ENCODE measurements around the gene IL1R2. TPM values are rescaled to one million over a fixed set of nuclear protein-coding genes. Genes with fewer than 3 reads are reported as not detected.

Gene IL1R2, protein sequence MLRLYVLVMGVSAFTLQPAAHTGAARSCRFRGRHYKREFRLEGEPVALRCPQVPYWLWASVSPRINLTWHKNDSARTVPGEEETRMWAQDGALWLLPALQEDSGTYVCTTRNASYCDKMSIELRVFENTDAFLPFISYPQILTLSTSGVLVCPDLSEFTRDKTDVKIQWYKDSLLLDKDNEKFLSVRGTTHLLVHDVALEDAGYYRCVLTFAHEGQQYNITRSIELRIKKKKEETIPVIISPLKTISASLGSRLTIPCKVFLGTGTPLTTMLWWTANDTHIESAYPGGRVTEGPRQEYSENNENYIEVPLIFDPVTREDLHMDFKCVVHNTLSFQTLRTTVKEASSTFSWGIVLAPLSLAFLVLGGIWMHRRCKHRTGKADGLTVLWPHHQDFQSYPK
- total RNA-seq (2014; rRNA removed; shearing (Covaris generic)) = 0.16 TPM in 1 of 2 replicates, not detected in the other

GRCh38 chr2:101991721-101992145 lies at the start of gene IL1R2:
IL1R2 (plus strand) TSS chr2:101991960; CDS start chr2:102008576, 16,616 bp downstream.
- Histone ChIP-seq H3K4me3 (no peak within 1 kb of the TSS), H3K4me1 (replicated peaks) (no peaks in the 10 kb centered on the region), H3K27ac (no peak within 1 kb of the TSS), H3K36me3 (no peaks in the 10 kb centered on the region), H3K9me3 (replicated peaks) (no peaks in the 10 kb centered on the region), H3K27me3 (replicated peaks) (0 out of 2 replicates have a peak, but pooled peaks cover 5% of the 10 kb centered on the region)
- no peak for DNase-seq (ENCODE audit: low read depth in 1 of 2, low spot score in 2 of 2)

- H3K4me1 ChIP-seq (replicated peaks) = no peaks in the 10 kb centered on the region
- no peaks in the 10 kb centered on the region for H3K27me3 ChIP-seq (replicated peaks)
- H3K9me3 ChIP-seq (replicated peaks) = no peaks in the 10 kb centered on the region
- no peak overlapping the region for H3K4me3 ChIP-seq
- no peak overlapping the region for H3K27ac ChIP-seq
- DNase-seq (ENCODE audit: low read depth in 1 of 2, low spot score in 2 of 2) = no peak
- no peaks in the 10 kb centered on the region for H3K36me3 ChIP-seq
These were observed 48.9 kb upstream of the IL1R2 start for GRCh38 chr2:101942851-101943250.

- Histone ChIP-seq H3K27ac (no peak overlapping the region), H3K36me3 (no peaks in the 10 kb centered on the region), H3K27me3 (replicated peaks) (no peaks in the 10 kb centered on the region), H3K9me3 (replicated peaks) (no peaks in the 10 kb centered on the region), H3K4me1 (replicated peaks) (no peaks in the 10 kb centered on the region; the same call in 1 of the 2 replicates), H3K4me3 (no peak overlapping the region)
- DNase-seq (ENCODE audit: low read depth in 1 of 2, low spot score in 2 of 2) = no peak
These were observed 45.3 kb upstream of the IL1R2 start for GRCh38 chr2:101946372-101947039.

DNA sequence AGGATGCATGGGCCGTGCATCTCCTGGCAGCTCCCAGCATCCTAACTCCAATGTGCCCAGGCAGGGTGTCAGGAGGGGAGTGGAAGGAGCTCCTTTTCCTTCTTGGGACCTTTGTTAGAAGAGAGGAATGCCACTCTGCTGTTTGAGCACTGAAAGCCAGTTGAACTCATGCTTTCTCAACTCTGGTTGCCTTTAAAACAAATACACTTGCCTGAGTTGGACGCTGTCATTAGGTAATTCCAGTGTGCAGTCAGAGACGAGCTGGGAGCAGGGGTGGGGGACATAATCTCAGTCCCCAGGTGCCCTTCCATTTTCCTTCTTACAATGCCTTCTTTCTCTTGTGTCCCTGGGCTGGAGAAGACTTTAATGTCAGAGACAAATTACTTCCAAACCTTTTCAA lies 44.4 kb upstream of the IL1R2 start:
- Histone ChIP-seq H3K4me1 (replicated peaks) (no peaks in the 10 kb centered on the region; the same call in 1 of the 2 replicates), H3K36me3 (no peaks in the 10 kb centered on the region), H3K27me3 (replicated peaks) (no peaks in the 10 kb centered on the region)

DNA sequence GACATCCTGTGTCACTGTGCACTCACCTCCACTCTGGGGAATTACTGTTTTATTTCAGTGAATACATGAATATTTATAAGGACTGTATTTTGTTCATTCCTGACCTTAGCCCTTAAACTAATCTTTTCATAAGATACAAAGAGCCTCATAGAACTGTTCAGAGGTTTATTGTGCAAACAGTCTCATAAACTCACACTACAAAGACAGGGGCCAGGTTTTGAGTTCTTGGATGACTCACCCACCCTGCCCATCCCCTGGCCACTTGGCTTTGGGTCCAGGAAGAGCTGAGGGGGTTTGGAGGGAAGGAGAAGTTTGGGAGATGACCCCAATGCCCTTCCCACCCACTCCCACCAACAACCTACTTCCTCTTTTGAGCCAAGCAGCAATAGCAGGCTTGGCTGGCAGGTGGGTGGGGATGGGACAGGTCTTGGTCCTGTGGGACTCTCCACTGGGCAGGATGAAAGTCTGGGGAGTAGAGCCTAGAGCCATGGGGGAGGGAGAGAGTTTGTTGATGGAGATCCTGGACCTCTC lies 43.1 kb upstream of the IL1R2 start:
- DNase-seq (ENCODE audit: low read depth in 1 of 2, low spot score in 2 of 2) = no peak
- Histone ChIP-seq H3K27me3 (replicated peaks) (no peaks in the 10 kb centered on the region), H3K27ac (no peak overlapping the region), H3K4me3 (no peak overlapping the region), H3K36me3 (no peaks in the 10 kb centered on the region), H3K4me1 (replicated peaks) (no peaks in the 10 kb centered on the region; the same call in 1 of the 2 replicates), H3K9me3 (replicated peaks) (no peaks in the 10 kb centered on the region)

More for the DNA sequence above, 44.4 kb upstream of the IL1R2 start:
- no peaks in the 10 kb centered on the region for H3K9me3 ChIP-seq (replicated peaks)
- H3K27ac ChIP-seq = no peak overlapping the region
- no peak overlapping the region for H3K4me3 ChIP-seq
- no peak for DNase-seq (ENCODE audit: low read depth in 1 of 2, low spot score in 2 of 2)

GRCh38 chr2:101949304-101949703 lies 42.5 kb upstream of the IL1R2 start:
- Histone ChIP-seq H3K27me3 (replicated peaks) (no peaks in the 10 kb centered on the region), H3K4me1 (replicated peaks) (no peaks in the 10 kb centered on the region; the same call in 1 of the 2 replicates), H3K9me3 (replicated peaks) (no peaks in the 10 kb centered on the region), H3K27ac (no peak overlapping the region), H3K4me3 (no peak overlapping the region), H3K36me3 (no peaks in the 10 kb centered on the region)
- DNase-seq (ENCODE audit: low read depth in 1 of 2, low spot score in 2 of 2) = no peak

DNA sequence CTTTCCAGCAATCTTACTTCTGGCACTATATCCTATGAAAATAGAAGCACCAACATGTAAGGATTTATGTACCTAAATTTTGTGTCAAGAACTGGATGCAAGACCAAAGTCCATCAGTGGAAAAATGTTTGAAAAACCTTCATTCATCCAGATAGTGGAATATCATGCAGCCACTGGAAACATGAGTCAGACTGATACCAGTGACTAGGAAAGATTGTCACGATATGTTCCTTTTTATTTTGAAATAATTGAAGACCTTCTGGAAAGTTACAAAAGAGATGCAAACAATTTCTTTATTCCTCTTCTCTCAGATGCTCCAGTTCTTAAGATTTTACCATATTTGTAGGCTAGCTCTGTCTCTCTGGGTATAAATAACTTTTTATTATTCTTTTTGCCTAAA lies 40.5 kb upstream of the IL1R2 start:
- H3K27ac ChIP-seq = no peak overlapping the region
- H3K4me1 ChIP-seq (replicated peaks) = no peaks in the 10 kb centered on the region; the same call in 1 of the 2 replicates
- no peak overlapping the region for H3K4me3 ChIP-seq
- no peaks in the 10 kb centered on the region for H3K27me3 ChIP-seq (replicated peaks)
- no peak for DNase-seq (ENCODE audit: low read depth in 1 of 2, low spot score in 2 of 2)
- no peaks in the 10 kb centered on the region for H3K9me3 ChIP-seq (replicated peaks)
- no peaks in the 10 kb centered on the region for H3K36me3 ChIP-seq

DNA sequence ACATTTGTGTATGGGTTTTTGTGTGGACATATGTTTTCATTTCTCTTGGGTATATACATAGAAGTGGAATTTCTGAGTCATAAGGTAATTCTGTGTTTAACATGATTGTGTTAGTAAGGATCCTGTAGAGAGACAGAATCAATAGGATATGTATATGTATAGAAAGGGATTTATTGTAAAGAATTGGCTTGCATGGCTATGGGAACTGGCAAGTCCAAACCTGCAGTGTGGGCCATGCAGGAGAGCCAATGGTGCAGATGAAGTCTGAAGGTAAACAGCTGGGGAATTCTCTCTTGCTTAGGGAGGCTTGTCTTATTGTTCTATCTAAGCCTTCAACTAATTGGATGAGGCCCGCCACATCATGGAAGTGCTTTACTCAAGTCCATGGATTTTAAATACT lies 39.2 kb upstream of the IL1R2 start:
- no peaks in the 10 kb centered on the region for H3K9me3 ChIP-seq (replicated peaks)
- H3K36me3 ChIP-seq = no peaks in the 10 kb centered on the region
- H3K4me3 ChIP-seq = no peak overlapping the region
- H3K27ac ChIP-seq = no peak overlapping the region
- H3K27me3 ChIP-seq (replicated peaks) = no peaks in the 10 kb centered on the region
- H3K4me1 ChIP-seq (replicated peaks) = peaks cover 1% of the 10 kb centered on the region
- DNase-seq (ENCODE audit: low read depth in 1 of 2, low spot score in 2 of 2) = no peak

DNA sequence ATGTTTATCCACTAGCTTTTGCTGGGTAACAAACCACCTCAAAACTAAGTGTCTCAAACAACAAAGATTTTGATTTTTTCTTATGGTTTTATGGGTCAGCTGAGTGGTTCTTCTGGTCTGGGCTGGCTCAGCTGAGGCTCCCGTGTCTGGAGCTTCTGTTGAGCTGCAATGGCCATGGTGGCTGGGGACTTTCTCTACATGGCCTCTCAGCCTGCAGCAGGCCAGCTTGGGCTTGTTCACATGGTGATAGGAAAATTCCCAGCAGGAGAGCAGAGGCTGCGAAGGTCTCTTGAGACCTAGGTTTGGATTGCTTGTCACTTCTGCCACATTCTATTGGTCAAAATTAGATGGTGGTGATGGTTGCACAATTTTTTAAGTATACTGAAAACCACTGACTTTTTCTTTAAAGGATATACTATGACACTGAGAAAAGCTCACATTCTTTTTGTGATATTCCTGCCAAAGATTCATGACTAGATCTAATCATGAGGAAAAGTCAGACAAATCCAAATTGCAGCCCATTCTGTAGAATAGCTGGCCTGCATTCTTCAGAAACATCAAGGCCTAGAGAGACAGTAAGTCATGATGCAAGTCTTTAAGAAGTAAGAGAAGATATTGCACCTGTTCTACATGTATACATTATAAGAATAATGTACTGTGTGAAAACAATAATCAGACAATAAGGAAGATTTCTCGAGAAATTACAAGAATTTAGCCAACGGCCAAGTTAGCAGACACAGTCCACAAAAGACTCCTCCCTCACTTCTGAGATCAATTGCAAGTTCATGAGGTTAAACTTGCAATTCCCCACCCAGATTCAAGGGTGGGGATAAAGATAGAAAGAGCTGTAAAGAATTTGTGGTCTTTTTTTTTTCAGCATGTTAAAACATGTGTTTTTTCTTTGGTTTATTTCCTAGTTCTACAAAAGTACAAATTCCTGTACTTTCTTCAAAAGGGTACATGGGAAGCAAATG lies 35.0 kb upstream of the IL1R2 start:
- Histone ChIP-seq H3K4me1 (replicated peaks) (peaks cover 15% of the 10 kb centered on the region), H3K9me3 (replicated peaks) (no peaks in the 10 kb centered on the region), H3K36me3 (no peaks in the 10 kb centered on the region), H3K4me3 (no peak overlapping the region), H3K27me3 (replicated peaks) (no peaks in the 10 kb centered on the region), H3K27ac (no peak overlapping the region)
- no peak for DNase-seq (ENCODE audit: low read depth in 1 of 2, low spot score in 2 of 2)

- Histone ChIP-seq H3K9me3 (replicated peaks) (no peaks in the 10 kb centered on the region), H3K4me1 (replicated peaks) (peaks cover 15% of the 10 kb centered on the region), H3K27ac (peak overlapping the region; percentile 59), H3K27me3 (replicated peaks) (no peaks in the 10 kb centered on the region), H3K36me3 (no peaks in the 10 kb centered on the region), H3K4me3 (no peak overlapping the region)
- DNase-seq (ENCODE audit: low read depth in 1 of 2, low spot score in 2 of 2) = peak in 1 of 2 experiments; percentile 45
These were observed 33.7 kb upstream of the IL1R2 start for GRCh38 chr2:101958061-101958460.

DNA sequence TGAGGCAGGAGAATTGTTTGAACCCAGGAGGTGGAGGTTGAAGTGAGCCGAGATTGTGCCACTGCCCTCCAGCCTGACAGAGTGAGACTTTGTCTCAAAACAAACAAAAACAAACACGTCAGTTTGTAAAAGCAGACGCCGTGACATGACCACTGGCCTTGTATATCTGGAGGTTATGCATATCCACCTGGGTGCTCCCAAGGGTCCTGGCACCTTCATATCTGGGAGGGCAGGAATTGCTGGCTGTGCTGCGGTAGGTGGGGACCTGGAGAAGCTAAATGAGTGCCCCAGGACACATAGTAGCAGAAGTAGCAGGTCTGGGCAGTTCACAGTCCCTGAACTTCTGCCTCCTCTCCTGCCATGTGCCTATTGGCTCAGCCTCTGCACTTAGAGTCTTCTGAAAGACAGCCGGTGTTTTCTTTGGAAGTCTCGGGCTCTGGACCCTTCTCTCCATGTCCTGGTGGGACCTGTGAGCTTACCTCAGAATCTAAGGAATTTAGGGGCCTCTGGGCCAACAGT lies 30.9 kb upstream of the IL1R2 start:
- H3K36me3 ChIP-seq = no peaks in the 10 kb centered on the region
- H3K27ac ChIP-seq = no peak overlapping the region
- no peak for DNase-seq (ENCODE audit: low read depth in 1 of 2, low spot score in 2 of 2)
- no peaks in the 10 kb centered on the region for H3K27me3 ChIP-seq (replicated peaks)
- no peak overlapping the region for H3K4me3 ChIP-seq
- peaks cover 15% of the 10 kb centered on the region for H3K4me1 ChIP-seq (replicated peaks)
- H3K9me3 ChIP-seq (replicated peaks) = no peaks in the 10 kb centered on the region

- no peaks in the 10 kb centered on the region for H3K9me3 ChIP-seq (replicated peaks)
- H3K4me3 ChIP-seq = no peak overlapping the region
- H3K36me3 ChIP-seq = no peaks in the 10 kb centered on the region
- no peak for DNase-seq (ENCODE audit: low read depth in 1 of 2, low spot score in 2 of 2)
- H3K4me1 ChIP-seq (replicated peaks) = peaks cover 15% of the 10 kb centered on the region
- no peak overlapping the region for H3K27ac ChIP-seq
- no peaks in the 10 kb centered on the region for H3K27me3 ChIP-seq (replicated peaks)
These were observed 30.2 kb upstream of the IL1R2 start for GRCh38 chr2:101961338-101962191.
